GM15510 (cell line): ENCODE measurements around the gene PGM2L1.

Experiments
- POLR2A ChIP-seq: IDR thresholded peaks from 3 replicates; pipeline ENCODE4 v1.6.1; 2011; ENCODE audit warnings: borderline replicate concordance; ENCODE audit not compliant: insufficient read length; ENCODE audit errors: extremely low read depth

PGM2L1 gene

GRCh38 chr11:74417379-74417804 is 19.2 kb upstream of the PGM2L1 start:
- TF ChIP-seq POLR2A = no peak

GRCh38 chr11:74412733-74413359 is 14.6 kb upstream of the PGM2L1 start:
- TF ChIP-seq POLR2A = no peak

DNA sequence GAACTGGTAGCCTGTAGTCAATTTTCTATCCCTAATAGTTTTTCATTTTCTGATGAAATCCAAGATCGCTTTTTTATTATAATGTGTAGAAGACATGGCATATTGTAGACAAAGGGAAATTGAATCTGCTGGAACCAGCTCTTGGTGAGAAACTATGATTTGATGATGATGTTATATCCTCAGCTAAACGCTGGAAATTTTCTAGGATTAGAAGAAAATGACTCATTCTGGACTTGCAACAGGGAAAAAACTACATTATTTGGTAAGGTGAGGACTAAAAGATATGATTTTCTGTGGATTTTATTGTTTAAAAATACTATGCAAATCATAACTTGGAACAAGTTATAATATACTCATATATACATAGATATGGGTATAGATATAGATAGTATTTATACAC is 14.1 kb upstream of the PGM2L1 start:
- no peak for TF ChIP-seq POLR2A

GRCh38 chr11:74409633-74410032 is 11.4 kb upstream of the PGM2L1 start:
- no peak for TF ChIP-seq POLR2A

DNA sequence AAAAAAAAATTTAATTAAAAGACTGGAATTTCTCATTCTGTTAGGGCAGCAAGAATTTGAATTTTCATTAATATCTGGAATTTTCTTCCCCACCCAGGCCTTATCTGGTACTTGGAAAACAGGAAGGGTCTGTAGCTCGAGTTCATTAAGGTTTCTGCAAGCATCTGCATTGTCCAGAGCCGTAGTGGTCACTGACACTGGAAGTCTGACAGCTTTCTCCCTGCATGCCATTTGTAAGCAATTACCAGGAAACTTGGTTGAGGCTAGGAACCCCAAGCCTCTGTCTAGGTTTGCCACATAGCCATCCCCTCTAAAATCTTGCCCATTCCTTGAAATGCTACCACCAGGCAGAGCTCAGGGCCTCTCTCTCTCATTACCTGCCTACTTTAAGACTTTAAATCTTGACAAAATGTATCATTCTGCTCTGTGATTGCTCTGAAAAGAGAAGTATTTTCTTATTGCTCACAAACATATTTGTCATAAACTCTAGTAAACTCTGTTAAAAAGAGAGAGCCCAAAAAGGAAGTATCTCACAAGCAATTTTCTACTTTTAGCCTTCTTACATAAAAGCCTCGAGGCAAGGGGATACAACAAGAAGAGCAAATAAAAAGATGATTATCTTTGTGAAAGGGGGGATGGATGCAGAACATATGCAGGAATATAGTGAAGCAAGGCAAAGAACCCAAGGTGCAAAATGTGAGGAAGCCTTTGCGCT is 5.5 kb upstream of the PGM2L1 start:
- no peak for TF ChIP-seq POLR2A

DNA sequence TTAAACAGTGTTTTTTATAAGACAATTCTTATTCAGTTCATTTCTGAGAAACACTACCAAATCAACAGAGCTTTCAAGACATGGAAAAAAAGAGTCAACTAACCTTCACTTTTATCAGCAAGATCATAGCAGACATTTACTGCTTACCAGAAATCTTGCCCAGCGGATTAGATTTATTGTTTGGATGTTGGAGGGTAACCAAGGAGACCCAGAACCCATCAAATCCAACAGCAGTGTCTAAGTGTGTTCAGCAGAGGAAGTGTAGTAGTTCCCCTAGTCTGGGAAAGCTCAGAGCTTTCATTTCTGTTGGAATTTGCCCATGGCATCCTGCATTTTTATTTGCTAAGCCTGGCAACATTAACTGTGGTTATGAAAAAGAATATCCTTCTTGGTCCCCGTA is 2.4 kb upstream of the PGM2L1 start:
- no peak for TF ChIP-seq POLR2A

GRCh38 chr11:74397501-74398243 is 561 bp downstream of the PGM2L1 start:
- TF ChIP-seq POLR2A = no peak

DNA sequence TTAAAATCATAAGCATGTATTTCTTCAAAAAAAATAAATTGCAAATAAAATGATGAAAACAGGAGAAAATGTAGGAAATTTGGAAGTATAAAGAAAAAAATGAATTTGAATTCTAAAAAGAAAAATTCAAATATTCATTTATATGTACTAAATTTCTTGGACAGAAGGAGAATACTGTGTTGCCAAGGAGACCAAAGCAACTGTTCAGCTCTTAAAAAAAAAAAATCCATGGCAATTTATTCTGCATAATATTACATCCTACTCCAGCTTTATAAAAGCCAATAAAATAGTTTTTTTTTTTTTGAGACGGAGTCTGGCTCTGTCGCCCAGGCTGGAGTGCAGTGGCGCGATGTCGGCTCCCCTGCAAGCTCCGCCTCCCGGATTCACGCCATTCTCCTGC is 6.0 kb downstream of the PGM2L1 start:
- no peak for TF ChIP-seq POLR2A

GRCh38 chr11:74391193-74391592 is 7.0 kb downstream of the PGM2L1 start:
- TF ChIP-seq POLR2A = no peak

GRCh38 chr11:74390697-74391096 is 7.5 kb downstream of the PGM2L1 start:
- no peak for TF ChIP-seq POLR2A

DNA sequence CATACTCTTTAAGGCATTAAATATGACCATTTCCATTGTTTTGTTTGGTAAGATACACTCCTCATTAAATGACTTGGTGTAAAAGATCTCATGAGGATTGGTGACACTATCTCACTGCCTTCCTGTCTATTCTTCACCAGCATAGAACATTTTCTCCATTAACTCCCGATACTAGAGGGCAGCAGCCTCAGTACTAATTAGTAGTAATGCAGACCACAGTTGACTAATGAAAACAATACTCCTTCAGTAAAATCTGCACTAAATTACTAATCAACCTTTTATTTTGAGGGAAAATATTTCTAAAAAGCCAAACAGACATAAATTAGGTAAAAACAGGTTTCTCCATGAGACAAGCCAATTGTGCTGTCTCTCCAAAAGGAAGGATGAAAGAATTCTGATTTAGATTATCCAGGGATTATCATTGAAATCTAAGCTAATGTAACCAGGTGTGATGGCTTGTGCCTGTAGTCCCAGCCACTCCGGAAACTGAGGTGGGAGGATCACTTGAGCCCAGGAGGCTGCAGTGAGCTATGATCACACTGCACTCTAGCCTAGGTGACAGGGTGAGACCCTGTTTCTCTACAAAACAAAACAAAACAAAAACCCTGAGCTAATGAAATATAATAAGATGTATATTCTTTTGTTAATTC is 9.4 kb downstream of the PGM2L1 start:
- no peak for TF ChIP-seq POLR2A

GRCh38 chr11:74384641-74385040 is 13.6 kb downstream of the PGM2L1 start:
- TF ChIP-seq POLR2A = no peak

DNA sequence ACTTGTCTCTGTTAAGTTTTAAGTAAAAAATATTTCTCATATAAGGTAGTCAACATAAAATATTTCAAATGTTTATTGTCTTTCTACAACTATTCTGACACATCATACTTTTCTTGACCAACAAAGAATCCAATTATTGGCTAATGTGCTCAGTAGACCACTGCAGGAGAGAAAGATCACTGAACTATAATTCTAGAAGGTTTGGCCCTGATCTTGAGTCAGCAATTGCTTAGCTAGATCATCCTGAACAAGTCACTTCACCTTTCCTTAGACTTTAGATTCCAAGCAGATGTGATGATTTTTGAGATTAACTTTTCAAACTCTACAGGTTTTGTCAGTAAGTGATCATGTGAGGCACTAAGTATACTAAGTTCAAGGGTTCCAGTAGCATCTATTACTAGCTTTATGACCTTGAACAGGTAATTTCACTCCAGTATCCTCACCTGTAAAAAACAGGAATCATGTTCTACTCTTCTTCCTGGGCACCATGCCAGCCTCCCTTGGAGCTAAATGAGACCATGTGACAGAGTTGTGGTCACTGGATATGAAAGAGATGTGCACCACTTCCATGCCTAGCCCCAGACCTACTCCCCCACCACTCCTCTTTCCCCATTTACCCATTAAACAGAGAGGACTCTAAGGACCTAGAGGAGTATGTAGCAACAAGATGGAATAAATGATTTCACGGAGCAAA is 17.3 kb downstream of the PGM2L1 start:
- TF ChIP-seq POLR2A = no peak

GRCh38 chr11:74377689-74378088 is 20.5 kb downstream of the PGM2L1 start:
- TF ChIP-seq POLR2A = no peak

- no peak for TF ChIP-seq POLR2A
Observed at GRCh38 chr11:74373382-74373781, 24.9 kb downstream of the PGM2L1 start.
